Measurements from ENCODE around the gene VSTM2L.
"Not testable (repeated sequence)": the region's sequence is repeated elsewhere in the genome, so short reads cannot be mapped to it uniquely, and the experiment has no call there.

The VSTM2L gene

DNA sequence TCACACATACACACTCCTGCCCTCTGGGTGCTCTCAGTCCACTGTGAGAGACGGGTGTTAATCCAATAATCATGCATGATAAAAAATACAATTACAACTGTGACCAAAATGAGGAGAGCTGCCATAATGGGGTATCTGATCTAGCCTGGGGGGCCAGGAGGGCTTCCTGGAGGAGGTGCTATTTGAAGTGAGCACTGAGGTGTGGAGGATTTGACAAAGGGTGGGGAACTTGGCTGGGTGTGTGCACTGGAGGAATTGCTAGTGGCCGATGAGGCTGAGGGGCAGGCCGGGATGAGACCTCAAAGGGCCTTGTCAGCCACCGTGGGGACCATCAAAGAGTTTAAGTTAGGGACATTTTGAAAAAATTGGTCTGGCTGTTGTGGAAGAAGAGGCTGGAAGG lies 34.8 kb downstream of the VSTM2L start:
- no peak for DNase-seq (ENCODE audit: low read depth in 2 of 2)

GRCh38 chr20:37938181-37938750 lies 35.3 kb downstream of the VSTM2L start:
- DNase-seq (ENCODE audit: low read depth in 2 of 2), result no peak

DNA sequence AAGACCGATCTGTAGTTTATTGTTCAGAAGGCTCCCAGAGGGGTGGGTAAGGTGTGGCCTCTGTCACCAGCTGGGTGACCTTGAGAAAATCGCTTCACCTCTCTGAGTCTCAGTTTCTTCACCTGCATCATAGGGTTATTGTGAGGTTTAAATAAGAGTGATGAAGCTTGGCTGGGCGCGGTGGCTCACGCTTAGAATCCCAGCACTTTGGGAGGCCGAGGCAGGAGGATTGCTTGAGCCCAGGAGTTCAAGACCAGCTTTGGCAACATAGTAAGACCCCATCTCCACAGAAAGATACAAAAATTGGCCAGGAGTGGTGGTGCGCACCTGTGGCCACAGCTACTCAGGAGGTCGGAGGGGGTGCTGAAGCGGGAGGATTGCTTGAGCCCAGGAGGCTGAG lies 36.0 kb downstream of the VSTM2L start:
- DNase-seq (ENCODE audit: low read depth in 2 of 2), result no peak

DNA sequence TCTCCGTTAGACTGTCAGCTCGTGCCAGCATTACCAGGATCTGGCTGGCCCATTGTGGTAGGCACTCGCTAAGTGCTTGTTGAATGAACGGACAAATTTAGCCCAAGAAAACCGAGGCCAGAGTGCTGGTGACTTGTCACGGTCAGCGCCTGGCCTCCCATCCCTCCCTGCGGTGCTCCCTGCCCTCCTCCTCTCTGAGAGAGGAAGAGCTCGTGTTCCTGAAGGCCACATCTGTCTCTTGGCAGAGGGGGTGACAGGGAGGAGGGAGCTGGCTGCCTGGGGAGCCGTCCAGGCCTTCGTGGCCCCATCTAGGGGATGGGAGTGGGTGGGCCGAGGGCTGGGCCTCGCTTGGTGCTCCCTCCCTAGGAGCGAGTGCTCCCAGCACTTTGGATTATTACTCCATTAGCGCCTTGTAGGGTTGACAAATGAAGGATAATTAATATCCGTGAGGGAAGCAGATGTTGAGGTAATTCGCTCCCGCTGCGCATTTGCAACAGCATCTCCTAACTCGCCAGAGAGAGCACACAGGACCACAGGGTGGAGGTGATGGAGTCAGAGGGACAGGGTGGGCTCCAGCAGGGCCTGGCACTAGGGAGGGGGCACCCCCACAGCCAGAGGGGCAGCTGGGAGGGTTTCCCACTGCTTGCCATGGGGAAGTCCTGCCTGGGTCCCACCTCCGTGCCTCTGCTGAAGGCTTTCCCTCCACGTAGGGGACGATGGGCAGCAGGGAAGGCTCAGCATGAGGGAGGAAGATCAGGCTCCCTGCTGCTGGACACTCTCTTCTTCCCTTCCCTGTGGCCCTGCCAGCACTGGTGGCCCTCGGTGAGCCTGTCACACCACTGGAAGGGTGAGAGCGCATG lies 37.0 kb downstream of the VSTM2L start:
- DNase-seq (ENCODE audit: low read depth in 2 of 2), result no peak

GRCh38 chr20:37940858-37941257 lies 37.9 kb downstream of the VSTM2L start:
- no peak for DNase-seq (ENCODE audit: low read depth in 2 of 2)

DNA sequence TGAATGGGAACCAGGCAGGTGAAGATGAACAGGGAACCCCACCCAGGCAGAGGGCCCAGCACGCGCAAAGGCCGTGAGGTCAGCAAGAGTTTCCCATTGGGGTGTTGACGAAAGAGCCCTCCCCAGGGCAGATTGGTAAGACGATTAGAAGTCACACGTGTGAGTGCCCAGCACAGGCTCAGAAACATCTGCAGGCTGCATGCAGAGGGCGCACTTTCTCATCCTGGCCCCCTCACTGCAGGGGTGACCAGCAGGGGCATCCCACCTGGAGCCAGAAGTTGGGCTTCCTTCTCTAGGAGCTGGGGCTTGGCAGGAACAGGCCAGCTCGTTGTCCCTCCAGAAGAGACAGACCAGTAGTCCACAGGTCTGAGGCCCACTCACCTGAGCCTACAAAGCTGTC lies 38.4 kb downstream of the VSTM2L start:
- no peak for DNase-seq (ENCODE audit: low read depth in 2 of 2)

- DNase-seq (ENCODE audit: low read depth in 2 of 2), result no peak
Observed at GRCh38 chr20:37941992-37942391, 39.1 kb downstream of the VSTM2L start.

- no peak for DNase-seq (ENCODE audit: low read depth in 2 of 2)
Observed at GRCh38 chr20:37943033-37943432, 40.1 kb downstream of the VSTM2L start.

GRCh38 chr20:37943501-37944455 lies 40.9 kb downstream of the VSTM2L start:
- DNase-seq (ENCODE audit: low read depth in 2 of 2), result no peak

GRCh38 chr20:37944456-37944981 lies 41.6 kb downstream of the VSTM2L start:
- DNase-seq (ENCODE audit: low read depth in 2 of 2), result no peak

DNA sequence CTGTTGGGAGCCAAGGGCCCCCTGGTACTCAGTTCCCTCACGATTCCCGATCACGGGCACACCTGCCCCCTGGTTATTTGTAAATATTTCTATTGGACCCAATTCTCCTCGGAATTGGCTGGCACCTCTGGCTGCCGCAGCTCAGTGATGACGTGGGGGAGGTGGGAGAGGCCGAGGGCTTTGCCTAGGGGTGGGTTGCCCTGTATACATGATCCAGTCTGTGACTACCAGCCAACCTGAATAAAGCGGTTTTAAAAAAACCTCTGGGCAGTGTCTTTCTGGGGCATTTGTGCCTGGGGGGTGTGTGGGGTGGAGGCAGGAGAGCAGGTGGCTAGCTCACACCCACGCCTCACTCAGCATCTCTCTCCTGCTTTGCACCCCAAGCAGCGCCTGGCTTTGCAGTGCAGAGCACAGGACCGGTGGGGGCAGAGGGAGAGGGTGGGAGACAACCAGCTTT lies 42.2 kb downstream of the VSTM2L start:
- DNase-seq (ENCODE audit: low read depth in 2 of 2), result no peak

DNA sequence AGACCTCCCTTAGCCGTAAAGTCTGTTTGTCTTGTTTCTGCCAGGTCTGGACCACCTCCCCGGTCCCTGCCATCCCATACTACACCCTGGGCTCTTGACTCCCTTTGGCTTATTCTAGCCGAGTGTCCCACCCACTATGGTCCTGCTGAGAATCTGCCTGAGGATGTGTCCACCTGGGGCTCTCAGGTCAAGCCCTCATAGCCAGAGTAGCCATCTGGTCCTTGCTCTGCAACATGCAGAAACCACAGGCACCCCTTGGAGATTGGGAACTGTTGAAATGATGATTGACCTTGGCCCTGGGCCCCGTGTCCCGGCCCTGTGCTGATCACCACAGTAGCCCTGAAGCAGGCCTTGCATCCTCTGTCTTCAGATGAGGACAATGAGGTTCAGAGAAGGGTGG lies 44.0 kb downstream of the VSTM2L start:
- DNase-seq (ENCODE audit: low read depth in 2 of 2), result no peak

- no peak for DNase-seq (ENCODE audit: low read depth in 2 of 2)
Observed at GRCh38 chr20:37947943-37948342, 45.0 kb downstream of the VSTM2L start.

DNA sequence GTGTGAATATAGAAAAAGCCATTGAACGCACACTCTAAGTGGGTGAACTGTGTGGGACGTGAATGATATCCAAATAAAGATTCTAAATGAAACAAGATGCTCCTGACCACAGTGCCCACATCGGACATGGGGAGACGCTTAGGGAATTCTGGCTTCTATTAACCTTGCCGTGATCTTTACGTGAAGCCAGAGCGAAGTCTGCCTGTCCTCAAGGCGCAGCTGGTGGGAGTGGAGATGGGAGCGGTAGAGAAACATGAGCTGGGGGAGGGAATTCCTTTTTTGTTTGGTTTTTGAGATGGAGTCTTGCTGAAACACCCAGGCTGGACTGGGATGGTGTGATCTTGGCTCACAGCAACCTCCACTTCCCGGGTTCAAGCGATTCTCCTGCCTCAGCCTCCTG lies 46.0 kb downstream of the VSTM2L start:
- no peak for DNase-seq (ENCODE audit: low read depth in 2 of 2)

GRCh38 chr20:37954190-37954589 lies 51.3 kb downstream of the VSTM2L start:
- DNase-seq (ENCODE audit: low read depth in 2 of 2), result no peak

GRCh38 chr20:37954626-37955025 lies 51.7 kb downstream of the VSTM2L start:
- no peak for DNase-seq (ENCODE audit: low read depth in 2 of 2)

DNA sequence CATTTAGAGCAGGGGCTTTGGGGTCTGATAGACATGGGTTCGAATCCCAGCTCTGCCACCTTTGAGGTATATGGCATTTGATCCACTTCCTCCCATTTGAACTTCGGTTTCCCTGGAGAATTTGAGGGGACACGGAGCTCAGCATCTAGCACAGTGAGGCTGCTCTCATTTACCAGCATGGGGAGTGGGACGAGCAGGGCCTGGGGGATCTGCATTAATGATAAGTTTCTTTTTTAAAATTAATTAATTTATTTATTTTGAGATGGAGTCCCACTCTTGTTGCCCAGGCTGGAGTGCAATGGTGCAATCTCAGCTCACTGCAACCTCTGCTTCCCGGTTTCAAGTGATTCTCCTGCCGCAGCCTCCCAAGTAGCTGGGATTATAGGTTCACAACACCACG lies 52.6 kb downstream of the VSTM2L start:
- DNase-seq (ENCODE audit: low read depth in 2 of 2), result no peak

- DNase-seq (ENCODE audit: low read depth in 2 of 2), result no peak
Observed at GRCh38 chr20:37956107-37956585, 53.2 kb downstream of the VSTM2L start.

GRCh38 chr20:37958856-37959520 lies 56.1 kb downstream of the VSTM2L start:
- DNase-seq (ENCODE audit: low read depth in 2 of 2), result no peak

GRCh38 chr20:37961066-37961465 lies 58.1 kb downstream of the VSTM2L start:
- no peak for DNase-seq (ENCODE audit: low read depth in 2 of 2)

DNA sequence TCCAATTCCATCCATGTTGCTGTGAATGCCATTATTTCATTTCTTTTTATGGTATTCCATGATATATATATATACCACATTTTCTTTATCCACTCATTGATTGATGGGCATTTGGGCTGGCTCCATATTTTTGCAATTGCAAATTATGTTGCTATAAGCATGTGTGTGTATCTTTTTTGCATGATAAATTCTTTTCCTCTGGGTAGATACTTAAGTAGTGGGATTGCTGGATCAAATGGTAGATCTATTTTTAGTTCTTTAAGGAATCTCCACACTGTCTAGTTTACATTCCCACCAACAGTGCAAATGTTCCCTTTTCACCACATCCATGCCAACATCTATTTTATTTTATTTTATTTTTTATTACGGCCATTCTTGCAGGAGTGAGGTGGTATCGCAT lies 60.6 kb downstream of the VSTM2L start:
- DNase-seq (ENCODE audit: low read depth in 2 of 2), result not testable (repeated sequence)

All from stimulated activated CD4-positive, alpha-beta T cell treated with anti-CD3 and anti-CD28 coated beads, Interleukin-15, amount 100 ng/mL, for 48 hours (primary cell).